ENCODE data around the gene TLK2. TPM values are rescaled to one million over a fixed set of nuclear protein-coding genes. Genes with fewer than 3 reads are reported as not detected.
"Not testable (repeated sequence)": the region's sequence is repeated elsewhere in the genome, so short reads cannot be mapped to it uniquely, and the experiment has no call there.

Gene TLK2
- total RNA-seq, 1 experiment from 2014 or later: 48.6 TPM

DNA sequence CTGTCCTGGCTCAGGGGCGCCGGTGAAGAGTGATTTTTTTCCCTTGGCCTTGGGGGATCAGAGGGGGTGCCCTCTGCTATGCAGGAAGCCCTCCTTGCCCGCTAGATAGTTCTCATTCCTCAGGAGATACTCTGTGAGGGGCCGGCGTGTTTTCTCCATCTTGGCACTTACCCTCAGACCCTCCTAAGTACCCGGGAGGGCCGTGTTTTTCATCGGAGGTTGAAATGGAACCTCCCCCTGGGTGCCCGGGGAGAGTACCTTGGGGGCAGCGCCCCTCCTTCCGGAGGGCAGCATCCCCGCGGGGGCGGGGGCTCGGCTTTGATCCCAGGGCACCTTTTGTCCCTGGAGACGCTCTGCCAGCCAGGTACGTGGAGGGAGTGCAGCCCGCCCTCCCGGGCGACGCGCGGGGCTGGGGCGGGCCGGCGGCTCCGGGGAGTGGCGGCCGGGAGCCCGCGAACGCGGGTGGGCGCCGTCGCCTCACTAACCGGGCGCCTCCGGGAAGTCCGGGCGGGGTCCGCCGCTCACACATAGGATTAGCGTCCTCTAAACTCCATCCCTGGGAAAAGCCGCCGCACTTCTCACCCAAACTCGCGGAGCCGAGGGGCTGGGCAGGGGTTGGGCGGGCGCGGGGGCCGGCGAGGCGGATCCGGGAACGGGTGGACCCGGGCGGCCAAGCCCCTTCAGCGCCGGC, 762 bp upstream of the TLK2 start:
- Histone ChIP-seq H3K9ac (ENCODE audit: low read length) (peak overlapping the region; percentile 91), H3K4me3 (ENCODE audit: low read length) (peak overlapping the region; percentile 78), H3K27ac (ENCODE audit: low read length) (peak overlapping the region; percentile 70), H3K4me2 (ENCODE audit: low read depth, low read length, poor library complexity, severe bottlenecking) (peak overlapping the region; percentile 82), H3K4me1 (ENCODE audit: low read length) (peaks cover 17% of the 10 kb centered on the region), H3K79me2 (ENCODE audit: low read length) (peaks cover 49% of the 10 kb centered on the region)
- H3K27me3 ChIP-seq (ENCODE audit: low read length); H2AFZ ChIP-seq (ENCODE audit: low read length); H4K20me1 ChIP-seq (ENCODE audit: insufficient read depth, low read depth, low read length); H3K36me3 ChIP-seq (ENCODE audit: insufficient read depth, low read length); H3K9me3 ChIP-seq (ENCODE audit: low read length); H3K9me2 ChIP-seq (replicated peaks; ENCODE audit: insufficient read depth, low read length): not testable (repeated sequence)
- DNase-seq: peak; percentile 69

DNA sequence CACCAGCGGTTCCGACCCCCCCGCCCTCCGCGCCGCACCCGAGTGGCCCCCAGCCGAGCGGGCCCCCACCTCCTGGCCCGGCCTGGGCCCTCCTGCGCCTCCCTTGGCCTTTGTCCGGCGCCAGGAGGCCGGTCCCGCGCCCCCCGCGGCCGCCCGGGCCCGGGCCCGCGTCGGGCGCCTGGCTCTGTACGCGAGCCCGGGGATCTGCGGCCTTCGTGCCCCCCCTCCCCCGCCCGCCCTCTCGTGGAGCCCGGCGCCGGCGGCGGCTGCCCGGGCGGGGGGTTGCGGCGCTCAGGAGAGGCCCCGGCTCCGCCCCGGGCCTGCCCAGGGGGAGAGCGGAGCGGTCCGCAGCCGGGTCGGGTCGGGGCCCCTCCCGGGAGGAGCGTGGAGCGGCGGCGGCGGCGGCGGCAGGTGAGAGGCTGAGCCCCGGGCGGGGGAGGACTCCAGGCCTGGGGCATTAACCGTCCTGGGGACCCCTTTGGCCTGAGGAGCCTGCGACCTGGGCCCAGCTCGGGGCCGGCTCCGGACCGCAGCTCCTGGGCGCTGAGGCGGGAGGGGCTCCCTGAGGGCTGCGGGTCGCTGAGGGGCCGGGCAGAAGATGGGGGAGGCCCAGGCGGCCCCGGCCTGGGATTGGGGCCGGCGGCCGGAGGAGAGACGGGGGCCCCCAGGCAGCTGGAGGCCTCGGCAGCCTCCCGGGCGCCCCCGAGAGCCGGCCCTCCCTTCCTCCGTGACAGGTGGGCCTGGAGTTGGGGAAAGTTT, 434 bp downstream of the TLK2 start:
- not testable (repeated sequence) for H3K27me3 ChIP-seq (ENCODE audit: low read length); H3K9me3 ChIP-seq (ENCODE audit: low read length); H3K9me2 ChIP-seq (replicated peaks; ENCODE audit: insufficient read depth, low read length); H3K36me3 ChIP-seq (ENCODE audit: insufficient read depth, low read length); H2AFZ ChIP-seq (ENCODE audit: low read length); H4K20me1 ChIP-seq (ENCODE audit: insufficient read depth, low read depth, low read length)
- H3K27ac ChIP-seq (ENCODE audit: low read length): peak overlapping the region; percentile 67
- H3K9ac ChIP-seq (ENCODE audit: low read length): peak overlapping the region; percentile 78
- H3K79me2 ChIP-seq (ENCODE audit: low read length): peaks cover 61% of the 10 kb centered on the region
- peak; percentile 46 for DNase-seq
- peaks cover 17% of the 10 kb centered on the region for H3K4me1 ChIP-seq (ENCODE audit: low read length)
- H3K4me2 ChIP-seq (ENCODE audit: low read depth, low read length, poor library complexity, severe bottlenecking): peak overlapping the region; percentile 91
- H3K4me3 ChIP-seq (ENCODE audit: low read length): peak overlapping the region; percentile 82

DNA sequence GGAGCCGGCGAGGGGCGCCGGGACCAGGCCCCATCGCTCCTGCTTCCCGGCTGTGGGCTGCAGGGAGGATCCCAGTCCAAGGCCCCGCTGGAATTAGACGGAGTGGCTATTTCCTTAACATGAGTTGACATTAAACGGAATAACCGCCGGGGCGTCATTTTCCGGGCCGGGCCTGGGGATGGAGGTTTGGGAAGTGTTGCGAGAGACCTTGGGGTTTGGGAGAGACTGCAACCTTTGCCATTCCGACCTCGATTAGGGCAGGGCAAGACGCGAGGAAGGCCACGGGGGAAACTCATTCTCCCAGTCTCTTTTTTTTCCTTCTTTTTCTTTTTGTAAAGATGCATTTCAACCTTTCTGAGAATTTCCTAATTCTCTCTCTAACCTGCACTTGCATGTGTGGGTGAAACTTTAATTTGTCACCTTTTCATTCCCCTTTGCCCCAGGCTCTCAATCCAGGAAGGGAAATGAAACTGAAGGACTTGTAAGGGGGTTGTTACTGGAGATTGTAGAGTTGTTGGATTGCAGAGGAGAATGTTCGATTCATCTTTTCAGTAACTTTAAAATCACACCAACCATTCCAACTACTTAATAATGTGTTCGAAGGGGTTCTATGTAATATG, 1.1 kb downstream of the TLK2 start:
- H2AFZ ChIP-seq (ENCODE audit: low read length); H3K9me3 ChIP-seq (ENCODE audit: low read length); H3K9me2 ChIP-seq (replicated peaks; ENCODE audit: insufficient read depth, low read length); H3K36me3 ChIP-seq (ENCODE audit: insufficient read depth, low read length); H3K27me3 ChIP-seq (ENCODE audit: low read length); H4K20me1 ChIP-seq (ENCODE audit: insufficient read depth, low read depth, low read length): not testable (repeated sequence)
- peak; percentile 53 for DNase-seq
- peaks cover 17% of the 10 kb centered on the region for H3K4me1 ChIP-seq (ENCODE audit: low read length)
- peak overlapping the region; percentile 78 for H3K9ac ChIP-seq (ENCODE audit: low read length)
- peak overlapping the region; percentile 91 for H3K4me2 ChIP-seq (ENCODE audit: low read depth, low read length, poor library complexity, severe bottlenecking)
- H3K79me2 ChIP-seq (ENCODE audit: low read length): peaks cover 65% of the 10 kb centered on the region
- H3K4me3 ChIP-seq (ENCODE audit: low read length): peak overlapping the region; percentile 82
- peak overlapping the region; percentile 67 for H3K27ac ChIP-seq (ENCODE audit: low read length)

GRCh38 chr17:62482553-62482952, 3.9 kb downstream of the TLK2 start:
- H2AFZ ChIP-seq (ENCODE audit: low read length); H4K20me1 ChIP-seq (ENCODE audit: insufficient read depth, low read depth, low read length); H3K4me2 ChIP-seq (ENCODE audit: low read depth, low read length, poor library complexity, severe bottlenecking); H3K36me3 ChIP-seq (ENCODE audit: insufficient read depth, low read length); H3K9me2 ChIP-seq (replicated peaks; ENCODE audit: insufficient read depth, low read length); H3K4me3 ChIP-seq (ENCODE audit: low read length); DNase-seq; H3K9me3 ChIP-seq (ENCODE audit: low read length); H3K27me3 ChIP-seq (ENCODE audit: low read length); H3K9ac ChIP-seq (ENCODE audit: low read length); H3K27ac ChIP-seq (ENCODE audit: low read length): not testable (repeated sequence)
- peaks cover 11% of the 10 kb centered on the region for H3K4me1 ChIP-seq (ENCODE audit: low read length)
- H3K79me2 ChIP-seq (ENCODE audit: low read length): peaks cover 81% of the 10 kb centered on the region

DNA sequence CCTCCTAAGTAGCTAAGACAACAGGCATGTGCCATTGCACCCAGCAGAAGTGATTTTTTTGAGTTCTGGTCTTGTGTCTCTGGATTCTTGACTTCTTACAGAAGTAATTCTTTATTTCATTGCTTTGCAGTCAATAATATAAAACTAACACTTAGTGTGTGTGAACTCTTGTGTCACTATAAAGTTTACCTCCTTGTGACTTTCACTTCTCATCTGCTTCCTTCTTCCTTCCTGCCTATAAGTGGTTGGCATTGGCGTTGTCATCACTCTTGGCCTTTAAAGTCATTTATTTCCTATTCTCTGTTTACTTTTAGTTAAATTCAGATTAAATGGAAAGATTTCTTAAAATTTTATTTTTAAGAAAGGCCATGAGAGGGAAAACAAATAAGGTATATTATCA, 12.4 kb downstream of the TLK2 start:
- H3K27ac ChIP-seq (ENCODE audit: low read length); H3K27me3 ChIP-seq (ENCODE audit: low read length); H3K4me2 ChIP-seq (ENCODE audit: low read depth, low read length, poor library complexity, severe bottlenecking); DNase-seq; H3K4me3 ChIP-seq (ENCODE audit: low read length); H3K9me2 ChIP-seq (replicated peaks; ENCODE audit: insufficient read depth, low read length); H3K9me3 ChIP-seq (ENCODE audit: low read length); H3K36me3 ChIP-seq (ENCODE audit: insufficient read depth, low read length); H3K4me1 ChIP-seq (ENCODE audit: low read length); H2AFZ ChIP-seq (ENCODE audit: low read length); H3K9ac ChIP-seq (ENCODE audit: low read length): not testable (repeated sequence)
- Histone ChIP-seq H4K20me1 (ENCODE audit: insufficient read depth, low read depth, low read length) (peaks cover 11% of the 10 kb centered on the region; the same call in 1 of the 2 replicates), H3K79me2 (ENCODE audit: low read length) (peaks cover 93% of the 10 kb centered on the region)

GRCh38 chr17:62493049-62493655, 14.5 kb downstream of the TLK2 start:
- not testable (repeated sequence) for H2AFZ ChIP-seq (ENCODE audit: low read length); H3K27ac ChIP-seq (ENCODE audit: low read length); DNase-seq; H3K4me3 ChIP-seq (ENCODE audit: low read length); H3K9me2 ChIP-seq (replicated peaks; ENCODE audit: insufficient read depth, low read length); H3K9ac ChIP-seq (ENCODE audit: low read length); H3K36me3 ChIP-seq (ENCODE audit: insufficient read depth, low read length); H3K27me3 ChIP-seq (ENCODE audit: low read length); H4K20me1 ChIP-seq (ENCODE audit: insufficient read depth, low read depth, low read length); H3K4me2 ChIP-seq (ENCODE audit: low read depth, low read length, poor library complexity, severe bottlenecking); H3K9me3 ChIP-seq (ENCODE audit: low read length); H3K4me1 ChIP-seq (ENCODE audit: low read length)
- H3K79me2 ChIP-seq (ENCODE audit: low read length): peaks cover 93% of the 10 kb centered on the region

GRCh38 chr17:62494073-62494472, 15.4 kb downstream of the TLK2 start:
- not testable (repeated sequence) for H3K9me3 ChIP-seq (ENCODE audit: low read length); H3K4me1 ChIP-seq (ENCODE audit: low read length); H4K20me1 ChIP-seq (ENCODE audit: insufficient read depth, low read depth, low read length); H3K9ac ChIP-seq (ENCODE audit: low read length); H3K4me2 ChIP-seq (ENCODE audit: low read depth, low read length, poor library complexity, severe bottlenecking); H3K27ac ChIP-seq (ENCODE audit: low read length); H3K4me3 ChIP-seq (ENCODE audit: low read length); H2AFZ ChIP-seq (ENCODE audit: low read length); H3K27me3 ChIP-seq (ENCODE audit: low read length); H3K36me3 ChIP-seq (ENCODE audit: insufficient read depth, low read length); H3K9me2 ChIP-seq (replicated peaks; ENCODE audit: insufficient read depth, low read length); DNase-seq
- H3K79me2 ChIP-seq (ENCODE audit: low read length): peaks cover 93% of the 10 kb centered on the region

GRCh38 chr17:62496344-62496743, 17.7 kb downstream of the TLK2 start:
- not testable (repeated sequence) for H3K4me2 ChIP-seq (ENCODE audit: low read depth, low read length, poor library complexity, severe bottlenecking); H3K9me3 ChIP-seq (ENCODE audit: low read length); H4K20me1 ChIP-seq (ENCODE audit: insufficient read depth, low read depth, low read length); H3K4me3 ChIP-seq (ENCODE audit: low read length); H3K9ac ChIP-seq (ENCODE audit: low read length); H3K27me3 ChIP-seq (ENCODE audit: low read length); H3K36me3 ChIP-seq (ENCODE audit: insufficient read depth, low read length); H3K4me1 ChIP-seq (ENCODE audit: low read length); DNase-seq; H3K27ac ChIP-seq (ENCODE audit: low read length); H2AFZ ChIP-seq (ENCODE audit: low read length); H3K9me2 ChIP-seq (replicated peaks; ENCODE audit: insufficient read depth, low read length)
- peaks cover 86% of the 10 kb centered on the region for H3K79me2 ChIP-seq (ENCODE audit: low read length)

Data from Karpas-422 (cell line).